Lower lobe of right lung (tissue), 2 donors: ENCODE results near the gene CEP152. TPM values are rescaled to one million over a fixed set of nuclear protein-coding genes. Genes with fewer than 3 reads are reported as not detected.

Experiments used
- ATAC-seq, 2 donors: fragments of 200-7000 bp; cut with Tn5 transposase; one replicate each; pipeline ENCODE4 v1.9.1; 2020 to 2022; ENCODE audit warnings: mild to moderate bottlenecking in 2 of 2, moderate library complexity in 2 of 2
- DNase-seq: peaks from one replicate; pipeline ENCODE4 v3.0.0-alpha.2; 2020
- H3K27ac ChIP-seq: fragments of 200-600 bp; one replicate; pipeline ENCODE4 v1.8.0; 2022
- H3K27me3 ChIP-seq: fragments of 200-600 bp; one replicate; pipeline ENCODE4 v1.8.0; 2022; ENCODE audit warnings: low read depth
- H3K36me3 ChIP-seq: fragments of 200-600 bp; one replicate; pipeline ENCODE4 v1.8.0; 2022; ENCODE audit warnings: mild to moderate bottlenecking
- H3K4me1 ChIP-seq: fragments of 200-600 bp; one replicate; pipeline ENCODE4 v1.8.0; 2022
- H3K4me3 ChIP-seq: fragments of 200-600 bp; one replicate; pipeline ENCODE4 v1.8.0; 2022; ENCODE audit warnings: mild to moderate bottlenecking
- H3K9me3 ChIP-seq: fragments of 200-600 bp; one replicate; pipeline ENCODE4 v1.8.0; 2022
- intact Hi-C: fragments of 100-400 bp; cut with DNase I; formaldehyde crosslinking; loops from one replicate; pipeline ENCODE4 v1.11.0; 2022
- total RNA-seq: library from RNA; stranded (reverse); fragmentation: NEBNext Ultra II Directional; extraction: Animal tissue kit (Norgen Biotek cat#: 25700); gene quantifications from one replicate; pipeline ENCODE4 v1.2.1, GENCODE V29; 2021
- TF ChIP-seq, protein P1 (sequence below): fragments of 200-600 bp; IDR thresholded peaks from one replicate; pipeline ENCODE4 v1.8.0; 2022; ENCODE audit warnings: antibody characterized with exemption, mild to moderate bottlenecking
- donor health status: DM: no; HTN: yes; CAD: no; lungs with severe emphysema.

Gene CEP152
- total RNA-seq, 1 donor from 2014 or later = 6.5 TPM

DNA sequence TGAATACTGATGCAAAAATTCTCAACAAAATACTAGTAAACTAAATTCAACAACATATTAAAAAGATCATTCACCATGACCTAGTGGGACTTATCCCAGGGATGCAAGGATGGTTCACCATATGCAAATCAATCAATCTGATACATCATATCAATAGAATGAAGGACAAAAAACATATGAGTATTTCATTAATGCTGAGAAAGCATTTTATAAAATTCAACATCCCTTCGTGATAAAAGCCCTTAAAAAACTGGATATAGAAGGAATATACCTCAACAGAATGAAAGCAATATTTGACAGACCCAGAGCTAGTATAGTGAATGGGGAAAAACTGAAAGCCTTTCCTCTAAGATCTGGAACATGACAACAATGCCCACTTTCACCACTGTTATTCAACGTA is 122.4 kb downstream of the CEP152 start:
- Histone ChIP-seq H3K36me3 (no peaks in the 10 kb centered on the region), H3K4me3 (no peak overlapping the region), H3K9me3 (no peaks in the 10 kb centered on the region), H3K4me1 (no peaks in the 10 kb centered on the region), H3K27ac (no peak overlapping the region), H3K27me3 (no peaks in the 10 kb centered on the region)
- intact Hi-C loops = no loop called here
- ATAC-seq (no peak), DNase-seq (no peak)
- TF ChIP-seq, protein P1, sequence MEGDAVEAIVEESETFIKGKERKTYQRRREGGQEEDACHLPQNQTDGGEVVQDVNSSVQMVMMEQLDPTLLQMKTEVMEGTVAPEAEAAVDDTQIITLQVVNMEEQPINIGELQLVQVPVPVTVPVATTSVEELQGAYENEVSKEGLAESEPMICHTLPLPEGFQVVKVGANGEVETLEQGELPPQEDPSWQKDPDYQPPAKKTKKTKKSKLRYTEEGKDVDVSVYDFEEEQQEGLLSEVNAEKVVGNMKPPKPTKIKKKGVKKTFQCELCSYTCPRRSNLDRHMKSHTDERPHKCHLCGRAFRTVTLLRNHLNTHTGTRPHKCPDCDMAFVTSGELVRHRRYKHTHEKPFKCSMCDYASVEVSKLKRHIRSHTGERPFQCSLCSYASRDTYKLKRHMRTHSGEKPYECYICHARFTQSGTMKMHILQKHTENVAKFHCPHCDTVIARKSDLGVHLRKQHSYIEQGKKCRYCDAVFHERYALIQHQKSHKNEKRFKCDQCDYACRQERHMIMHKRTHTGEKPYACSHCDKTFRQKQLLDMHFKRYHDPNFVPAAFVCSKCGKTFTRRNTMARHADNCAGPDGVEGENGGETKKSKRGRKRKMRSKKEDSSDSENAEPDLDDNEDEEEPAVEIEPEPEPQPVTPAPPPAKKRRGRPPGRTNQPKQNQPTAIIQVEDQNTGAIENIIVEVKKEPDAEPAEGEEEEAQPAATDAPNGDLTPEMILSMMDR = no peak

Other genes starting within 250 kb of the CEP152 start
- gene FBN1, start 165.4 kb downstream of the CEP152 start, total RNA-seq = 75.3 TPM
- 84.0 TPM for gene EID1, start 67.1 kb upstream of the CEP152 start, total RNA-seq
- 0.68 TPM for gene SHC4, start 152.8 kb upstream of the CEP152 start, total RNA-seq
- gene SECISBP2L, start 235.4 kb upstream of the CEP152 start, total RNA-seq = 139 TPM